HCT116 (cell line): ENCODE data around the gene CRMP1. TPM values are rescaled to one million over a fixed set of nuclear protein-coding genes. Genes with fewer than 3 reads are reported as not detected.

Source experiments
- ATAC-seq: fragments of 200-7000 bp; cut with Tn5 transposase; 2 replicates; pipeline ENCODE4 v1.9.1; 2020; ENCODE audit warnings: mild to moderate bottlenecking, moderate library complexity
- BruUV-seq: library from RNA; stranded (reverse); fragments of 400-500 nt; replicated peaks from 2 replicates; lab custom pipeline; 2021; lab: Mats Ljungman, UMichigan
- CTCF ChIA-PET: fragments of 300-600 bp; sonication (Branson Sonifier 250); formaldehyde crosslinking; loops from one replicate; lab custom pipeline; 2021; ENCODE audit warnings: antibody characterized with exemption; lab: Charles Lee
- POLR2A ChIA-PET: fragments of 300-600, 350-600 bp; sonication (Branson Sonifier 250); formaldehyde crosslinking; loops from one replicate; lab custom pipeline; 2021; ENCODE audit warnings: antibody characterized with exemption; lab: Charles Lee
- RAD21 ChIA-PET, 2 experiments: fragments of 300-600 bp; sonication (Branson Sonifier 250); formaldehyde crosslinking; loops; one replicate each; lab custom pipeline; 2023; ENCODE audit warnings: low total read pairs in 2 of 2; ENCODE audit not compliant: uncharacterized antibody in 2 of 2, unreplicated experiment in 2 of 2, low non-redundant PET in 1 of 2; lab: Charles Lee
- DNase-seq: peaks from one replicate; pipeline ENCODE4 v3.0.0-alpha.2; 2010; ENCODE audit warnings: low read depth, low spot score
- H2AFZ ChIP-seq: fragments of 200-600 bp; shearing (Covaris generic), sonication (generic); 2 replicates; pipeline ENCODE4 v1.6.1; 2017; ENCODE audit warnings: low read depth, mixed run types, mixed read lengths, antibody characterized with exemption, low read length; ENCODE audit not compliant: poor library complexity, severe bottlenecking
- H3K27ac ChIP-seq: 2 replicates; pipeline ENCODE4 v1.5.1; 2012; ENCODE audit warnings: low read depth, low read length
- H3K27me3 ChIP-seq: fragments of 200-600 bp; sonication (generic); 2 replicates; pipeline ENCODE4 v1.6.1; 2016; ENCODE audit warnings: mixed run types, low read length, mixed read lengths; ENCODE audit not compliant: insufficient read depth
- H3K36me3 ChIP-seq, 2 experiments: fragments of 200-500 bp in 1 of 2; fragments of 200-600 bp in 1 of 2; sonication (Bioruptor generic) in 1 of 2; sonication (generic) in 1 of 2; 2 replicates each; pipeline versions ENCODE4 v1.5.1 to v1.6.1; 2014 to 2016; ENCODE audit warnings: low read length in 2 of 2, inconsistent platforms in 1 of 2, mixed read lengths in 1 of 2, mixed run types in 1 of 2; ENCODE audit not compliant: insufficient read depth in 2 of 2, control insufficient read depth in 1 of 2
- H3K4me1 ChIP-seq, 2 experiments: fragments of 200-600 bp in 1 of 2; sonication (generic) in 1 of 2; 2 replicates each; pipeline versions ENCODE4 v1.5.1 to v1.6.1; 2012 to 2017; ENCODE audit warnings: low read length in 2 of 2, inconsistent platforms in 1 of 2, mild to moderate bottlenecking in 1 of 2, mixed read lengths in 1 of 2, mixed run types in 1 of 2, moderate library complexity in 1 of 2; ENCODE audit not compliant: insufficient read depth in 2 of 2, control insufficient read depth in 1 of 2
- H3K4me2 ChIP-seq: fragments of 200-600 bp; sonication (generic); 2 replicates; pipeline ENCODE4 v1.6.1; 2017; ENCODE audit warnings: mixed run types, low read length, mixed read lengths
- H3K4me3 ChIP-seq, 2 experiments: fragments of 200-600 bp in 1 of 2; sonication (generic) in 1 of 2; replicated peaks in 1 of 2; 2 replicates each; pipeline ENCODE4 v1.5.1; 2011 to 2016; ENCODE audit warnings: low read length in 2 of 2, control low read depth in 1 of 2, low read depth in 1 of 2, mild to moderate bottlenecking in 1 of 2, mixed read lengths in 1 of 2, mixed run types in 1 of 2
- H3K79me2 ChIP-seq: fragments of 200-600 bp; sonication (generic); 2 replicates; pipeline ENCODE4 v1.6.1; 2017; ENCODE audit warnings: mild to moderate bottlenecking, mixed run types, low read length, moderate library complexity, mixed read lengths; ENCODE audit not compliant: insufficient read depth
- H3K9ac ChIP-seq: fragments of 200-600 bp; sonication (generic); 2 replicates; pipeline ENCODE4 v1.6.1; 2016; ENCODE audit warnings: low read length, mixed read lengths
- H3K9me2 ChIP-seq: fragments of 200-600 bp; sonication (generic), shearing (Covaris generic); 2 replicates; pipeline ENCODE4 v1.6.1; 2017; ENCODE audit warnings: mixed run types, mild to moderate bottlenecking, moderate library complexity; ENCODE audit not compliant: insufficient read depth
- H3K9me3 ChIP-seq, 2 experiments: fragments of 200-500 bp in 1 of 2; fragments of 200-600 bp in 1 of 2; sonication (Bioruptor generic) in 1 of 2; sonication (generic) in 1 of 2; 2 replicates each; pipeline ENCODE4 v1.6.1; 2014 to 2017; ENCODE audit warnings: low read length in 2 of 2, mixed read lengths in 2 of 2, inconsistent platforms in 1 of 2, low read depth in 1 of 2, mild to moderate bottlenecking in 1 of 2, mixed run types in 1 of 2, moderate library complexity in 1 of 2; ENCODE audit not compliant: control insufficient read depth in 1 of 2, insufficient read depth in 1 of 2
- H4K20me1 ChIP-seq: fragments of 200-600 bp; sonication (generic), shearing (Covaris generic); 2 replicates; pipeline ENCODE4 v1.6.1; 2017; ENCODE audit warnings: mixed run types, mild to moderate bottlenecking, moderate library complexity; ENCODE audit not compliant: insufficient read depth
- CBX3 ChIP-seq: IDR thresholded peaks from 2 replicates; pipeline ENCODE4 v1.6.1; 2012; ENCODE audit warnings: low read depth
- CEBPB ChIP-seq: IDR thresholded peaks from 2 replicates; pipeline ENCODE4 v1.6.1; 2012; ENCODE audit warnings: low read depth
- EGR1 ChIP-seq: IDR thresholded peaks from 2 replicates; pipeline ENCODE4 v1.6.1; 2012; ENCODE audit warnings: low read depth
- ELF1 ChIP-seq: IDR thresholded peaks from 2 replicates; pipeline ENCODE4 v1.6.1; 2012; ENCODE audit warnings: low read depth, borderline replicate concordance
- EZH2 ChIP-seq: fragments of 200-600 bp; sonication (generic); IDR thresholded peaks from 2 replicates; pipeline ENCODE4 v1.6.1; 2017; ENCODE audit warnings: antibody characterized with exemption, mixed run types
- EZH2phosphoT487 ChIP-seq: fragments of 200-600 bp; IDR thresholded peaks from 2 replicates; pipeline ENCODE4 v1.6.1; 2018; ENCODE audit warnings: antibody characterized with exemption, borderline replicate concordance
- FOSL1 ChIP-seq: IDR thresholded peaks from 2 replicates; pipeline ENCODE4 v1.6.1; 2012; ENCODE audit warnings: low read depth
- JUND ChIP-seq: IDR thresholded peaks from 2 replicates; pipeline ENCODE4 v1.6.1; 2012
- POLR2A ChIP-seq: IDR thresholded peaks from 2 replicates; pipeline ENCODE4 v1.7.0; 2011; ENCODE audit warnings: borderline replicate concordance; ENCODE audit not compliant: insufficient read depth, insufficient read length; ENCODE audit errors: extremely low read depth
- POLR2AphosphoS5 ChIP-seq: IDR thresholded peaks from 2 replicates; pipeline ENCODE4 v1.6.1; 2011; ENCODE audit warnings: mild to moderate bottlenecking, low read depth, low read length, moderate library complexity
- RAD21 ChIP-seq: IDR thresholded peaks from 2 replicates; pipeline ENCODE4 v1.6.1; 2012; ENCODE audit warnings: low read depth, mild to moderate bottlenecking
- SIN3A ChIP-seq: IDR thresholded peaks from 2 replicates; pipeline ENCODE4 v1.6.1; 2012; ENCODE audit warnings: low read depth
- SP1 ChIP-seq: IDR thresholded peaks from 2 replicates; pipeline ENCODE4 v1.6.1; 2012; ENCODE audit warnings: low read depth
- SRF ChIP-seq: IDR thresholded peaks from 2 replicates; pipeline ENCODE4 v1.6.1; 2012; ENCODE audit warnings: low read depth
- ZNF274 ChIP-seq: fragments of 200-500 bp; sonication (Bioruptor generic); IDR thresholded peaks from 2 replicates; pipeline ENCODE4 v1.6.1; 2014; ENCODE audit warnings: mild to moderate bottlenecking, low read depth, low read length, inconsistent platforms
- intact Hi-C: fragments of 100-400 bp; cut with micrococcal nuclease; formaldehyde crosslinking; loops from 2 replicates; pipeline ENCODE4 v1.10.0; 2022
- total RNA-seq: library from RNA; stranded (reverse); gene quantifications from one replicate; pipeline ENCODE4 v1.2.1, GENCODE V29; 2021; ENCODE audit not compliant: unreplicated experiment
- TF ChIP-seq, protein P1 (sequence below): IDR thresholded peaks from 2 replicates; pipeline ENCODE4 v1.6.1; 2011; ENCODE audit warnings: mild to moderate bottlenecking, low read length, moderate library complexity; ENCODE audit not compliant: insufficient replicate concordance; ENCODE audit errors: extremely low read depth
- TF ChIP-seq, protein P2 (sequence below): IDR thresholded peaks from 2 replicates; pipeline ENCODE4 v1.6.1; 2012
- TF ChIP-seq, protein P3 (sequence below): IDR thresholded peaks from 2 replicates; pipeline ENCODE4 v1.6.1; 2012
- TF ChIP-seq, protein P4 (sequence below): IDR thresholded peaks from 2 replicates; pipeline ENCODE4 v1.6.1; 2012; ENCODE audit warnings: low read depth

Gene CRMP1
- total RNA-seq, 1 experiment from 2014 or later, result not detected

DNA sequence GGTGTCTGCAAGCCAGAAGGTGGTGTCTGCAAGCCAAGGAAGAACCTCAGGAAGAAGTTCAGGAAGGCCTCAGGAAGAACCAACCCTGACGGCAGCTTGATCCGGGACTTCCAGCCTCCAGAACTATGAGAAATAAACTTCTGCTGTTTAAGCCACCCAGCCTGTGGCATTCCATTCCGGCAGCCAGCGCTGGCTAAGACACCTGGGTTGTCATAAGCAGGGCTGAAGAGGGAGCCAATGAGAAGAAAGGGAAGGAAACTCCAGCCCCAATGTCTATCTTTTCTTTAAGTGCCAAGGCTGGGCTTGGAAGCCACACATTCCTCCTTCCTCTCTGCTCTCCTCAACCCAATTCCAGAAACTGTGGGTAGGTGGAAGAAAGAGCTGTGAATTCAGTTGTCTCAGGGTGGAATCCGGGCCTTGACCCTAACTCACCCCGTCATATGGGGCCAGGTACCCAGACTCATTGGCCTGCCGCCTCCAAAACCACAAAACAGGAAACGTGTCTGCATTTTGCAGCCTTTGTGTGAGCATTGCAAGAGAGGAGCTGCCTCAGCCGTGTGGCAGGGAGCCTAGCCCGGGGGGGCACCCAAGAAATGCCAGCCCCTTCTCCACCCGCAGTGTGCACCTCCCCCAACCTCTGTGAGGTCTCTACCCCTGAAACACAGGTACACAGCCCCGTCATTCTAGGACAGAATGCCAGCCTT, 26.8 kb downstream of the CRMP1 start:
- Histone ChIP-seq H3K27ac (no peak overlapping the region), H3K4me1 (peaks cover 4 to 8% of the 10 kb centered on the region in 2 experiments; a peak in 3 of 4 replicates), H3K4me3 (no peak overlapping the region), H3K36me3 (no peaks in the 10 kb centered on the region), H3K4me2 (no peak overlapping the region)
- POLR2A ChIA-PET, result no interaction called here
- TF ChIP-seq, protein P1, sequence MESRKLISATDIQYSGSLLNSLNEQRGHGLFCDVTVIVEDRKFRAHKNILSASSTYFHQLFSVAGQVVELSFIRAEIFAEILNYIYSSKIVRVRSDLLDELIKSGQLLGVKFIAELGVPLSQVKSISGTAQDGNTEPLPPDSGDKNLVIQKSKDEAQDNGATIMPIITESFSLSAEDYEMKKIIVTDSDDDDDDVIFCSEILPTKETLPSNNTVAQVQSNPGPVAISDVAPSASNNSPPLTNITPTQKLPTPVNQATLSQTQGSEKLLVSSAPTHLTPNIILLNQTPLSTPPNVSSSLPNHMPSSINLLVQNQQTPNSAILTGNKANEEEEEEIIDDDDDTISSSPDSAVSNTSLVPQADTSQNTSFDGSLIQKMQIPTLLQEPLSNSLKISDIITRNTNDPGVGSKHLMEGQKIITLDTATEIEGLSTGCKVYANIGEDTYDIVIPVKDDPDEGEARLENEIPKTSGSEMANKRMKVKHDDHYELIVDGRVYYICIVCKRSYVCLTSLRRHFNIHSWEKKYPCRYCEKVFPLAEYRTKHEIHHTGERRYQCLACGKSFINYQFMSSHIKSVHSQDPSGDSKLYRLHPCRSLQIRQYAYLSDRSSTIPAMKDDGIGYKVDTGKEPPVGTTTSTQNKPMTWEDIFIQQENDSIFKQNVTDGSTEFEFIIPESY, result no peak
- TF ChIP-seq ELF1 (no peak), SRF (no peak), FOSL1 (no peak), EZH2 (no peak), EGR1 (no peak), POLR2A (no peak), CBX3 (no peak), EZH2phosphoT487 (no peak), JUND (no peak), SP1 (no peak), RAD21 (no peak), CEBPB (no peak), SIN3A (no peak), ZNF274 (no peak), POLR2AphosphoS5 (no peak)
- TF ChIP-seq, protein P2, sequence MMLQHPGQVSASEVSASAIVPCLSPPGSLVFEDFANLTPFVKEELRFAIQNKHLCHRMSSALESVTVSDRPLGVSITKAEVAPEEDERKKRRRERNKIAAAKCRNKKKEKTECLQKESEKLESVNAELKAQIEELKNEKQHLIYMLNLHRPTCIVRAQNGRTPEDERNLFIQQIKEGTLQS, result no peak
- TF ChIP-seq, protein P3, sequence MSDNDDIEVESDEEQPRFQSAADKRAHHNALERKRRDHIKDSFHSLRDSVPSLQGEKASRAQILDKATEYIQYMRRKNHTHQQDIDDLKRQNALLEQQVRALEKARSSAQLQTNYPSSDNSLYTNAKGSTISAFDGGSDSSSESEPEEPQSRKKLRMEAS, result no peak
- TF ChIP-seq, protein P4, sequence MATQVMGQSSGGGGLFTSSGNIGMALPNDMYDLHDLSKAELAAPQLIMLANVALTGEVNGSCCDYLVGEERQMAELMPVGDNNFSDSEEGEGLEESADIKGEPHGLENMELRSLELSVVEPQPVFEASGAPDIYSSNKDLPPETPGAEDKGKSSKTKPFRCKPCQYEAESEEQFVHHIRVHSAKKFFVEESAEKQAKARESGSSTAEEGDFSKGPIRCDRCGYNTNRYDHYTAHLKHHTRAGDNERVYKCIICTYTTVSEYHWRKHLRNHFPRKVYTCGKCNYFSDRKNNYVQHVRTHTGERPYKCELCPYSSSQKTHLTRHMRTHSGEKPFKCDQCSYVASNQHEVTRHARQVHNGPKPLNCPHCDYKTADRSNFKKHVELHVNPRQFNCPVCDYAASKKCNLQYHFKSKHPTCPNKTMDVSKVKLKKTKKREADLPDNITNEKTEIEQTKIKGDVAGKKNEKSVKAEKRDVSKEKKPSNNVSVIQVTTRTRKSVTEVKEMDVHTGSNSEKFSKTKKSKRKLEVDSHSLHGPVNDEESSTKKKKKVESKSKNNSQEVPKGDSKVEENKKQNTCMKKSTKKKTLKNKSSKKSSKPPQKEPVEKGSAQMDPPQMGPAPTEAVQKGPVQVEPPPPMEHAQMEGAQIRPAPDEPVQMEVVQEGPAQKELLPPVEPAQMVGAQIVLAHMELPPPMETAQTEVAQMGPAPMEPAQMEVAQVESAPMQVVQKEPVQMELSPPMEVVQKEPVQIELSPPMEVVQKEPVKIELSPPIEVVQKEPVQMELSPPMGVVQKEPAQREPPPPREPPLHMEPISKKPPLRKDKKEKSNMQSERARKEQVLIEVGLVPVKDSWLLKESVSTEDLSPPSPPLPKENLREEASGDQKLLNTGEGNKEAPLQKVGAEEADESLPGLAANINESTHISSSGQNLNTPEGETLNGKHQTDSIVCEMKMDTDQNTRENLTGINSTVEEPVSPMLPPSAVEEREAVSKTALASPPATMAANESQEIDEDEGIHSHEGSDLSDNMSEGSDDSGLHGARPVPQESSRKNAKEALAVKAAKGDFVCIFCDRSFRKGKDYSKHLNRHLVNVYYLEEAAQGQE, result no peak
- TF ChIP-seq, all 23 proteins: peak for 0
- BruUV-seq, result no TSS peak
- DNase-seq (no peak), ATAC-seq (no peak)
- Histone ChIP-seq H3K9me2 (no peaks in the 10 kb centered on the region), H3K79me2 (no peaks in the 10 kb centered on the region), H3K9me3 (no peaks in the 10 kb centered on the region), H3K9ac (no peak overlapping the region), H2AFZ (no peak overlapping the region), H4K20me1 (no peaks in the 10 kb centered on the region), H3K27me3 (peaks cover 60% of the 10 kb centered on the region)
- ChIA-PET RAD21 (no interaction called here), CTCF (no interaction called here)
- intact Hi-C loops, result no loop called here
